Mucosa of rectum (tissue), 2 donors: ENCODE results near the gene SLC2A14.
"Not testable (repeated sequence)": the region's sequence is repeated elsewhere in the genome, so short reads cannot be mapped to it uniquely, and the experiment has no call there.

Experiments used
- H3K27ac ChIP-seq, 2 donors: one replicate each; pipeline ENCODE4 v1.7.0; 2013; ENCODE audit warnings: inconsistent platforms in 2 of 2, low read depth in 2 of 2, low read length in 2 of 2
- H3K27me3 ChIP-seq, 2 donors: one replicate each; pipeline ENCODE4 v1.7.0; 2013; ENCODE audit warnings: low read length in 2 of 2; ENCODE audit not compliant: control insufficient read depth in 2 of 2, insufficient read depth in 2 of 2
- H3K36me3 ChIP-seq, 2 donors: one replicate each; pipeline ENCODE4 v1.7.0; 2013; ENCODE audit warnings: low read length in 2 of 2; ENCODE audit not compliant: control insufficient read depth in 2 of 2, insufficient read depth in 2 of 2
- H3K4me1 ChIP-seq, 2 donors: one replicate each; pipeline ENCODE4 v1.7.0; 2013; ENCODE audit warnings: low read length in 2 of 2, mild to moderate bottlenecking in 1 of 2; ENCODE audit not compliant: control insufficient read depth in 2 of 2, insufficient read depth in 2 of 2
- H3K4me3 ChIP-seq, 2 donors: one replicate each; pipeline ENCODE4 v1.7.0; 2013; ENCODE audit warnings: low read length in 2 of 2
- H3K9ac ChIP-seq, 2 donors: one replicate each; pipeline ENCODE4 v1.7.0; 2013; ENCODE audit warnings: low read length in 2 of 2, low read depth in 1 of 2, mild to moderate bottlenecking in 1 of 2
- H3K9me3 ChIP-seq, 2 donors: one replicate each; pipeline ENCODE4 v1.7.0; 2013; ENCODE audit warnings: low read length in 2 of 2; ENCODE audit not compliant: control insufficient read depth in 2 of 2
- donor health status: healthy.
- donor health status: Normal muscosa, but diverticular disease.

SLC2A14 gene

DNA sequence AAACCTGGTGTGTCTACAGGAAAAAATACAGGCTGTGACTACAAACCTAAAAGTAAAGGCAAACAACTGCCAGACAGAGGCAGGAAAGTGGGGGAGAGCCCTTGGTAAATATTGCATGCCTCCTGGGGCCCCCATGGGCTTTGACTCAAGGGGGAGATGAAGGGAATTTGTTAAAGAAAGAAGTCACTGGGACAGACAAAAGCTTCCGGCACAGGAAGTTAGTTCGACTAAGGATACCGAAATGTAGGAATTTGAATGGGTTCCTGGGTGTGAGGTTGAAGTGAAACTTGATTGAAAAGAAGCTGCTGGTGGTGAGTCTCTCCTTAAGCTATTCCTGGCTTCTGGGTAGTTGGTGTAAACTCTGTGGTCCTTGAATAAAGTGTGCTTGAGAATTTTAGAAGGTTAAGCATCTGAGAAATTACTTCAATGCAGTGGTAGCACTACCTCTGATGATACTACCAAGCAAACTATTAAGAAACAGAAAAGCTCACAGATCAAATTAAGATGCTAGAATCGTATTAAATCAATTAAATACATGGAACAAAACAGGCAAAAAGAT lies 73.9 kb downstream of the SLC2A14 start:
- not testable (repeated sequence) for H3K9me3 ChIP-seq, H3K4me1 ChIP-seq, H3K9ac ChIP-seq, H3K36me3 ChIP-seq, H3K27ac ChIP-seq, H3K4me3 ChIP-seq, H3K27me3 ChIP-seq

DNA sequence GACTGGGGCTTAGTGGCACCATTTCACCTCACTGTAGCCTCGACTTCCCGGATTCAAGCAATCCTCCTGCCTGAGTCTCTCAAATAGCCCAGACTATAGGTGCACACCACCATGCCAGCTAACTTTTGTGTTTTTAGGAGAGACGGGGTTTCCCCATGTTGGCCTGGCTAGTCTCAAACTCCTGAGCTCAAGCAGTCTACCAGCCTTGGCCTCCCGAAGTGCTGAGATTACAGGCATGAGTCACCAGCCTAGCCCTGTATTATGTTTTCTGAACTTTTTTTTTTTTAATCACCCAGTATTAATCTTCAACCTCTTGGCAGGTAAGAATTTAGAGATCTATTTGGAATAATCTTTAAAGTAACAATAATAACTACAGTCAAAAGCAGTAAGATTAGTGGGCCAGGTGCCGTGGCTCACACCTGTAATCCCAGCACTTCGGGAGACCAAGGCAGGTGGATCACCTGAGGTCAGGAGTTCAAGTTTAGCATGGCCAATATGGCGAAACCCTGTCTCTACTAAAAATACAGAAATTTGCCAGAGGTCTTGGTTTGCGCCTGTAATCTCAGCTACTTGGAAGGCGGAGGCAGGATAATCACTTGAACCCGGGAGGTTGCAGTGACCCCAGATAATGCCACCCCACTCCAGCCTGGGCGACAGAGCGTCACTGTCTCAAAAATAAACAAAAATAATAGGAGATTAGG lies 74.9 kb downstream of the SLC2A14 start:
- H3K27ac ChIP-seq: no peak overlapping the region
- no peak overlapping the region for H3K4me3 ChIP-seq
- no peaks in the 10 kb centered on the region for H3K9me3 ChIP-seq
- H3K9ac ChIP-seq: no peak overlapping the region
- H3K4me1 ChIP-seq: no peaks in the 10 kb centered on the region
- no peaks in the 10 kb centered on the region for H3K36me3 ChIP-seq
- no peaks in the 10 kb centered on the region for H3K27me3 ChIP-seq

DNA sequence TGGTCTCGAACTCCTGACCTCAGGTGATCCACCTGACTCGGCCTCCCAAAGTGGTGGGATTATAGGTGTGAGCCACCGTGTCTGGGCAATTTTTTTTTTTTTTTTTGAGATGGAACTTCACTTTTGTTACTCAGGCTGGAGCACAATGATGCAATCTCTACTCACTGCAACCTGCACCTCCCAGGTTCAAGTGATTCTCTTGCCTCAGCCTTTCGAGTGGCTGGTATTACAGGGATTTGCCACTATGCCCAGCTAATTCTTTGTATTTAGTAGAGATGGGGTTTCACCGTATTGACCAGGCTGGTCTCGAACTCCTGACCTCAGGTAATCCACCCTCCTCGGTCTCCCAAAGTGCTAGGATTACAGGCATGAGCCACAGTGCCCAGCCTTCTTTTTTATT lies 75.4 kb downstream of the SLC2A14 start:
- H3K9me3 ChIP-seq, H3K4me3 ChIP-seq, H3K27me3 ChIP-seq, H3K4me1 ChIP-seq, H3K9ac ChIP-seq, H3K36me3 ChIP-seq, H3K27ac ChIP-seq: not testable (repeated sequence)

DNA sequence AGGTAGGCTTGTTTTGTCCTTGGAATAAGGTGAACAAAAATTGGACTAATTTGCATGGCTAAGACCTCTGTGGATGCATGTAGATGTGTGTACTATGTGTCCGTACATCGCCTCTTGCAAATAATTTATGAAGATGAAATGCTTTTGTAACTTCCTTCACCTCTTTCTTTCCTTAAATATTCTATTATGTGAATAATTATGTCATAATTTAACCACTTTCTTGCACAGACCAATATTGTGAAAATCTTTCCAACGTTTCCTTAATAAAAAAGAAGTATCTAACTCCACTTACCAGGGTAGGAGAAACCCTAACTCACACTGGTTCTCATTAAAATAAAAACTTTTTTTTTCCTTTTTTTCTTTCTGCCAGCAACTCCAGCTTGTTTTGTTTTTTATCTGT lies 79.5 kb downstream of the SLC2A14 start:
- Histone ChIP-seq H3K27me3 (no peaks in the 10 kb centered on the region), H3K36me3 (no peaks in the 10 kb centered on the region), H3K9ac (no peak overlapping the region), H3K9me3 (no peaks in the 10 kb centered on the region), H3K4me3 (no peak overlapping the region), H3K4me1 (no peaks in the 10 kb centered on the region), H3K27ac (no peak overlapping the region)

DNA sequence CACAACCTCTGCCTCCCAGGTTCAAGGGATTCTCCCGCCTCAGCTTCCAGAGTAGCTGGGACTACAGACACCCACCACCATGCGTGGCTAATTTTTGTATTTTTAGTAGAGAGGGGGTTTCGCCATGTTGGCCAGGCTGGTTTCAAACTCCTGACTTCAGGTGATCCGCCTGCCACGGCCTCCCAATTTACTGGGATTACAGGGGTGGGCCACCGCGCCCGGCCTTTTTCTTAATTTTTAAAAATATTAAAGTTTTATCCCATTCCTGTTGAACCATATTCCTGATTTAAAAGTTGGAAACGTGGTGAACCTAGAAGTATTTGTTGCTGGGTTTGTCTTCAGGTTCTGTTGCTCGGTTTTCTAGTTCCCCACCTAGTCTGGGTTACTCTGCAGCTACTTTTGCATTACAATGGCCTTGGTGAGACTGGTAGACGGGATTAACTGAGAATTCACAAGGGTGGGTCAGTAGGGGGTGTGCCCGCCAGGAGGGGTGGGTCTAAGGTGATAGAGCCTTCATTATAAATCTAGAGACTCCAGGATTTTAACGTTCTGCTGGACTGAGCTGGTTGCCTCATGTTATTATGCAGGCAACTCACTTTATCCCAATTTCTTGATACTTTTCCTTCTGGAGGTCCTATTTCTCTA lies 83.7 kb downstream of the SLC2A14 start, which contains the start of gene NANOG:
Gene NANOG (plus strand): TSS at position 519 of the 645 bp plus-strand sequence. CDS start 213 bp downstream, outside the sequence.
- not testable (repeated sequence) for H3K36me3 ChIP-seq, H3K4me1 ChIP-seq, H3K27ac ChIP-seq

DNA sequence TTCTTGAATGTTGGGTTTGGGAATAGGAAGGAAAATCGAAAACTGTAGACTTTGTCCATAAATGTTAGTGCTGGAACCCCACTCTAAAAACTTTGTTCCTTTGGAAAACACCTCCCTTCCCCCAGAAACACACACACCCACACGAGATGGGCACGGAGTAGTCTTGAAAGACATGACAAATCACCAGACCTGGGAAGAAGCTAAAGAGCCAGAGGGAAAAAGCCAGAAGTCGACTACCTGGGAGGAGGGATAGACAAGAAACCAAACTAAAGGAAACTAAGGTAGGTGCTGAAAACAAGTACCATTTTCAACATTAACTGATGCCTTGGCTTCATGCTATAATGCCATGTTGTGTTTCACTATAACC lies 84.4 kb downstream of the SLC2A14 start:
- Histone ChIP-seq H3K27me3 (peaks cover 0 to 1% of the 10 kb centered on the region in 2 donors), H3K27ac (no peak overlapping the region), H3K9me3 (no peaks in the 10 kb centered on the region), H3K9ac (no peak overlapping the region), H3K4me1 (no peaks in the 10 kb centered on the region), H3K36me3 (no peaks in the 10 kb centered on the region), H3K4me3 (no peak overlapping the region)

More for the DNA sequence above, 83.7 kb downstream of the SLC2A14 start, which contains the start of gene NANOG:
- not testable (repeated sequence) for H3K9ac ChIP-seq, H3K4me3 ChIP-seq, H3K9me3 ChIP-seq, H3K27me3 ChIP-seq

DNA sequence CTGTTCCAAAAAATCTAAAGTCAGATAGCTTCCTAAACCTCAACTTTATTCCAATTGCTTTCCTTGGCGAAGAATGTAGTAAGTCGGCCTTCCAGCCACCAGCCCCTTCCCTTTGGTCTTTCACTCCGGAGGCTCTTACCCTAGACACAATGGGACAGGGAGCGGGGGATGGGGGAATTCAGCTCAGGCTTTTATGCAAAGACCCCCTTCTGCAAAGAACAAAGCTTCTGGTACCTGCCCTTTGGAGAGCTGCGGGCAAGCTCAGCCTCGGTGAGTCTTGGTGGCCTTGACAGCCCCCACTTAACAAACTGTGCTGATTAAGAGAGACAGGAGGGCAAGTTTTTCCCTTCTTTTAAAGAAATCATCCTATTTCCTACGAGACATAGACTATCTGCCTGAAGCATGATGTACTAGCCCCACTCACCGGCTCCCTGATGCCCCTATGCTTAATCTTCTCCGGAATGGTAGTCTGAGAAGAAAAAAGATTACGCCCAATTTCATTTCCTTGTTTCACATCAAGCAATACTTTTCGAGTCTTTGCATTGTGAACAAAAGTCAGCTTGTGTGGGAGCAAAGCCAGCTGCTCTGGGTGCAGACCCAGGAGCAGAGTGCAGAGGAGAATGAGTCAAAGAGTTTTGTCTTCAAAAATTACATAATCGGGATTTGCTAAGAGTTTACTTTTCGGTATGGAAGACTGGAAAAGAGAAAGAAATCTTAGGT lies 85.0 kb downstream of the SLC2A14 start:
- H3K27me3 ChIP-seq: peaks cover 0 to 1% of the 10 kb centered on the region in 2 donors
- H3K36me3 ChIP-seq: no peaks in the 10 kb centered on the region
- H3K9ac ChIP-seq: no peak overlapping the region
- no peak overlapping the region for H3K27ac ChIP-seq
- no peak overlapping the region for H3K4me3 ChIP-seq
- no peaks in the 10 kb centered on the region for H3K4me1 ChIP-seq
- H3K9me3 ChIP-seq: no peaks in the 10 kb centered on the region

DNA sequence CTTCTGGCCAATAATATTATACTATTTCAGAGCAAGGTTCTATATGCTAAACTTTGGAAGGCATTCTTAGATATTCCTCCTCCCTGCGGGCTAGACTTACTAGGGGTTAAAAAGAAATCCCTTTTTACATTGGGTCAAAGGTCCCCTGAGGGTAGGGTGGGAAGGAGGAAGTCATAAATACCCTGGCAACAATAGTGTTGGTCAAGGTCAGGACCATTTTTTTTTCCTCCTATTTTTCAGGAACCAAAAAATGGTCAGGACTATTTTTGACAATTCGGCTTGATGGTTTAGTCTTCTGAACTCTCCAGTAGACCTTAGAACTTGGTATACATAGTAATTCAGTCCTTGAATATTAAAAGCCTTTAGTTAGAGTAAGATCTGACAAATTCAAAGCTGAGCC lies 88.0 kb downstream of the SLC2A14 start:
- Histone ChIP-seq H3K9ac (no peak overlapping the region), H3K4me3 (no peak overlapping the region), H3K36me3 (no peaks in the 10 kb centered on the region), H3K9me3 (no peaks in the 10 kb centered on the region), H3K4me1 (no peaks in the 10 kb centered on the region), H3K27ac (no peak overlapping the region), H3K27me3 (peaks cover 0 to 1% of the 10 kb centered on the region in 2 donors)

DNA sequence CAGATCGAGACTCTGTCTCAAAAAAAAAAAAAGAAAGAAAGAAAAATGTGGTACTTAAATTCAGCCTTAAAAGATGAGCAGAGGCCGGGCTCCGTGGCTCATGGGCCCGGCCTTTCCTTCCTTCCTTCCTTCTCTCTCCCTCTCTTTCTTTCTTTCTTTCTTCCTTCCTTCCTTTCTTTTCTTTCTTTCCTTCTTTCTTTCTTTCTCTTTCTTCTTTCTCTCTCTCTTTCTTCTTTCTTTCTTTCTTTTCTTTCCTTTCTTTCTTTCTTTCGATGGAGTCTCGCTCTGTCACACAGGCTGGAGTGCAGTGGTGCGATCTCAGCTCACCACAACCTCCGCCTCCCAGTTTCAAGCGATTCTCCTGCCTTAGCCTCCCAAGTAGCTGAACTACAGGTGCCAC lies 89.3 kb downstream of the SLC2A14 start:
- not testable (repeated sequence) for H3K27ac ChIP-seq, H3K4me1 ChIP-seq, H3K27me3 ChIP-seq, H3K4me3 ChIP-seq, H3K36me3 ChIP-seq, H3K9me3 ChIP-seq, H3K9ac ChIP-seq

DNA sequence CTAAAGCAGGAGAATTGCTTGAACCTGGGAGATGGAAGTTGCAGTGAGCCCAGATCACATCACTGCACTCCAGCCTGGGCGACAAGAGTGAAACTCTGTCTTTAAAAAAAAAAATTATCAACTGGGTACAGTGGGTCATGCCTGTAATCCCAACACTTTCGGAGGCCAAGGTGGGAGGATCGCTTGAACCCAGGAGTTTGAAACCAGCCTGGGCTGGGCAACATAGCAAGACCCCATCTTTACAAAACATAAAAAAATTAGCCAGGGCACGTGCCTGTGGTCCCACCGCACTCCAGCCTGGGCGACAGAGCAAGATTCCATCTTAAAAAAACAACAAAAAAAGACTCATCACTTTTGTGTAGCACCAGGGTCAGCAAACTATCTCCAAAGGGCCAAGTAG lies 90.7 kb downstream of the SLC2A14 start:
- no peaks in the 10 kb centered on the region for H3K9me3 ChIP-seq
- peaks cover 0 to 1% of the 10 kb centered on the region in 2 donors for H3K27me3 ChIP-seq
- no peaks in the 10 kb centered on the region for H3K36me3 ChIP-seq
- no peak overlapping the region for H3K27ac ChIP-seq
- H3K9ac ChIP-seq: no peak overlapping the region
- H3K4me3 ChIP-seq: no peak overlapping the region
- no peaks in the 10 kb centered on the region for H3K4me1 ChIP-seq
